HCT116 (cell line): ENCODE data around the gene HAP1. TPM values are rescaled to one million over a fixed set of nuclear protein-coding genes. Genes with fewer than 3 reads are reported as not detected.

ENCODE experiments used
- ATAC-seq: fragments of 200-7000 bp; cut with Tn5 transposase; 2 replicates; pipeline ENCODE4 v1.9.1; 2020; ENCODE audit warnings: mild to moderate bottlenecking, moderate library complexity
- BruUV-seq: library from RNA; stranded (reverse); fragments of 400-500 nt; replicated peaks from 2 replicates; lab custom pipeline; 2021; lab: Mats Ljungman, UMichigan
- CTCF ChIA-PET: fragments of 300-600 bp; sonication (Branson Sonifier 250); formaldehyde crosslinking; loops from one replicate; lab custom pipeline; 2021; ENCODE audit warnings: antibody characterized with exemption; lab: Charles Lee
- POLR2A ChIA-PET: fragments of 300-600, 350-600 bp; sonication (Branson Sonifier 250); formaldehyde crosslinking; loops from one replicate; lab custom pipeline; 2021; ENCODE audit warnings: antibody characterized with exemption; lab: Charles Lee
- RAD21 ChIA-PET, 2 experiments: fragments of 300-600 bp; sonication (Branson Sonifier 250); formaldehyde crosslinking; loops; one replicate each; lab custom pipeline; 2023; ENCODE audit warnings: low total read pairs in 2 of 2; ENCODE audit not compliant: uncharacterized antibody in 2 of 2, unreplicated experiment in 2 of 2, low non-redundant PET in 1 of 2; lab: Charles Lee
- DNase-seq: peaks from one replicate; pipeline ENCODE4 v3.0.0-alpha.2; 2010; ENCODE audit warnings: low read depth, low spot score
- H2AFZ ChIP-seq: fragments of 200-600 bp; shearing (Covaris generic), sonication (generic); 2 replicates; pipeline ENCODE4 v1.6.1; 2017; ENCODE audit warnings: low read depth, mixed run types, mixed read lengths, antibody characterized with exemption, low read length; ENCODE audit not compliant: poor library complexity, severe bottlenecking
- H3K27ac ChIP-seq: 2 replicates; pipeline ENCODE4 v1.5.1; 2012; ENCODE audit warnings: low read depth, low read length
- H3K27me3 ChIP-seq: fragments of 200-600 bp; sonication (generic); 2 replicates; pipeline ENCODE4 v1.6.1; 2016; ENCODE audit warnings: mixed run types, low read length, mixed read lengths; ENCODE audit not compliant: insufficient read depth
- H3K36me3 ChIP-seq, 2 experiments: fragments of 200-500 bp in 1 of 2; fragments of 200-600 bp in 1 of 2; sonication (Bioruptor generic) in 1 of 2; sonication (generic) in 1 of 2; 2 replicates each; pipeline versions ENCODE4 v1.5.1 to v1.6.1; 2014 to 2016; ENCODE audit warnings: low read length in 2 of 2, inconsistent platforms in 1 of 2, mixed read lengths in 1 of 2, mixed run types in 1 of 2; ENCODE audit not compliant: insufficient read depth in 2 of 2, control insufficient read depth in 1 of 2
- H3K4me1 ChIP-seq, 2 experiments: fragments of 200-600 bp in 1 of 2; sonication (generic) in 1 of 2; 2 replicates each; pipeline versions ENCODE4 v1.5.1 to v1.6.1; 2012 to 2017; ENCODE audit warnings: low read length in 2 of 2, inconsistent platforms in 1 of 2, mild to moderate bottlenecking in 1 of 2, mixed read lengths in 1 of 2, mixed run types in 1 of 2, moderate library complexity in 1 of 2; ENCODE audit not compliant: insufficient read depth in 2 of 2, control insufficient read depth in 1 of 2
- H3K4me2 ChIP-seq: fragments of 200-600 bp; sonication (generic); 2 replicates; pipeline ENCODE4 v1.6.1; 2017; ENCODE audit warnings: mixed run types, low read length, mixed read lengths
- H3K4me3 ChIP-seq, 2 experiments: fragments of 200-600 bp in 1 of 2; sonication (generic) in 1 of 2; replicated peaks in 1 of 2; 2 replicates each; pipeline ENCODE4 v1.5.1; 2011 to 2016; ENCODE audit warnings: low read length in 2 of 2, control low read depth in 1 of 2, low read depth in 1 of 2, mild to moderate bottlenecking in 1 of 2, mixed read lengths in 1 of 2, mixed run types in 1 of 2
- H3K79me2 ChIP-seq: fragments of 200-600 bp; sonication (generic); 2 replicates; pipeline ENCODE4 v1.6.1; 2017; ENCODE audit warnings: mild to moderate bottlenecking, mixed run types, low read length, moderate library complexity, mixed read lengths; ENCODE audit not compliant: insufficient read depth
- H3K9ac ChIP-seq: fragments of 200-600 bp; sonication (generic); 2 replicates; pipeline ENCODE4 v1.6.1; 2016; ENCODE audit warnings: low read length, mixed read lengths
- H3K9me2 ChIP-seq: fragments of 200-600 bp; sonication (generic), shearing (Covaris generic); 2 replicates; pipeline ENCODE4 v1.6.1; 2017; ENCODE audit warnings: mixed run types, mild to moderate bottlenecking, moderate library complexity; ENCODE audit not compliant: insufficient read depth
- H3K9me3 ChIP-seq, 2 experiments: fragments of 200-500 bp in 1 of 2; fragments of 200-600 bp in 1 of 2; sonication (Bioruptor generic) in 1 of 2; sonication (generic) in 1 of 2; 2 replicates each; pipeline ENCODE4 v1.6.1; 2014 to 2017; ENCODE audit warnings: low read length in 2 of 2, mixed read lengths in 2 of 2, inconsistent platforms in 1 of 2, low read depth in 1 of 2, mild to moderate bottlenecking in 1 of 2, mixed run types in 1 of 2, moderate library complexity in 1 of 2; ENCODE audit not compliant: control insufficient read depth in 1 of 2, insufficient read depth in 1 of 2
- H4K20me1 ChIP-seq: fragments of 200-600 bp; sonication (generic), shearing (Covaris generic); 2 replicates; pipeline ENCODE4 v1.6.1; 2017; ENCODE audit warnings: mixed run types, mild to moderate bottlenecking, moderate library complexity; ENCODE audit not compliant: insufficient read depth
- CEBPB ChIP-seq: IDR thresholded peaks from 2 replicates; pipeline ENCODE4 v1.6.1; 2012; ENCODE audit warnings: low read depth
- EGR1 ChIP-seq: IDR thresholded peaks from 2 replicates; pipeline ENCODE4 v1.6.1; 2012; ENCODE audit warnings: low read depth
- EZH2 ChIP-seq: fragments of 200-600 bp; sonication (generic); IDR thresholded peaks from 2 replicates; pipeline ENCODE4 v1.6.1; 2017; ENCODE audit warnings: antibody characterized with exemption, mixed run types
- EZH2phosphoT487 ChIP-seq: fragments of 200-600 bp; IDR thresholded peaks from 2 replicates; pipeline ENCODE4 v1.6.1; 2018; ENCODE audit warnings: antibody characterized with exemption, borderline replicate concordance
- FOSL1 ChIP-seq: IDR thresholded peaks from 2 replicates; pipeline ENCODE4 v1.6.1; 2012; ENCODE audit warnings: low read depth
- JUND ChIP-seq: IDR thresholded peaks from 2 replicates; pipeline ENCODE4 v1.6.1; 2012
- POLR2A ChIP-seq: IDR thresholded peaks from 2 replicates; pipeline ENCODE4 v1.7.0; 2011; ENCODE audit warnings: borderline replicate concordance; ENCODE audit not compliant: insufficient read depth, insufficient read length; ENCODE audit errors: extremely low read depth
- POLR2AphosphoS5 ChIP-seq: IDR thresholded peaks from 2 replicates; pipeline ENCODE4 v1.6.1; 2011; ENCODE audit warnings: mild to moderate bottlenecking, low read depth, low read length, moderate library complexity
- RAD21 ChIP-seq: IDR thresholded peaks from 2 replicates; pipeline ENCODE4 v1.6.1; 2012; ENCODE audit warnings: low read depth, mild to moderate bottlenecking
- SIN3A ChIP-seq: IDR thresholded peaks from 2 replicates; pipeline ENCODE4 v1.6.1; 2012; ENCODE audit warnings: low read depth
- SP1 ChIP-seq: IDR thresholded peaks from 2 replicates; pipeline ENCODE4 v1.6.1; 2012; ENCODE audit warnings: low read depth
- SRF ChIP-seq: IDR thresholded peaks from 2 replicates; pipeline ENCODE4 v1.6.1; 2012; ENCODE audit warnings: low read depth
- TCF7L2 ChIP-seq: IDR thresholded peaks from 2 replicates; pipeline ENCODE4 v1.7.0; 2011; ENCODE audit warnings: borderline replicate concordance, inconsistent platforms; ENCODE audit not compliant: insufficient read depth, insufficient read length; ENCODE audit errors: extremely low read depth
- YY1 ChIP-seq: IDR thresholded peaks from 2 replicates; pipeline ENCODE4 v1.6.1; 2011; ENCODE audit warnings: low read length, low read depth, moderate library complexity, mild to moderate bottlenecking; ENCODE audit not compliant: insufficient replicate concordance; ENCODE audit errors: extremely low read depth
- ZBTB33 ChIP-seq: IDR thresholded peaks from 2 replicates; pipeline ENCODE4 v1.6.1; 2011; ENCODE audit warnings: mild to moderate bottlenecking, low read length, moderate library complexity; ENCODE audit not compliant: insufficient replicate concordance; ENCODE audit errors: extremely low read depth
- ZFX ChIP-seq: fragments of 450-650 bp; IDR thresholded peaks from 2 replicates; pipeline ENCODE4 v1.6.1; 2017
- ZNF274 ChIP-seq: fragments of 200-500 bp; sonication (Bioruptor generic); IDR thresholded peaks from 2 replicates; pipeline ENCODE4 v1.6.1; 2014; ENCODE audit warnings: mild to moderate bottlenecking, low read depth, low read length, inconsistent platforms
- intact Hi-C: fragments of 100-400 bp; cut with micrococcal nuclease; formaldehyde crosslinking; loops from 2 replicates; pipeline ENCODE4 v1.10.0; 2022
- total RNA-seq: library from RNA; stranded (reverse); gene quantifications from one replicate; pipeline ENCODE4 v1.2.1, GENCODE V29; 2021; ENCODE audit not compliant: unreplicated experiment
- TF ChIP-seq, protein P1 (sequence below): IDR thresholded peaks from 2 replicates; pipeline ENCODE4 v1.6.1; 2012
- TF ChIP-seq, protein P2 (sequence below): IDR thresholded peaks from 2 replicates; pipeline ENCODE4 v1.6.1; 2012; ENCODE audit warnings: low read depth

Gene HAP1
- total RNA-seq, 1 experiment from 2014 or later: 3.4 TPM

DNA sequence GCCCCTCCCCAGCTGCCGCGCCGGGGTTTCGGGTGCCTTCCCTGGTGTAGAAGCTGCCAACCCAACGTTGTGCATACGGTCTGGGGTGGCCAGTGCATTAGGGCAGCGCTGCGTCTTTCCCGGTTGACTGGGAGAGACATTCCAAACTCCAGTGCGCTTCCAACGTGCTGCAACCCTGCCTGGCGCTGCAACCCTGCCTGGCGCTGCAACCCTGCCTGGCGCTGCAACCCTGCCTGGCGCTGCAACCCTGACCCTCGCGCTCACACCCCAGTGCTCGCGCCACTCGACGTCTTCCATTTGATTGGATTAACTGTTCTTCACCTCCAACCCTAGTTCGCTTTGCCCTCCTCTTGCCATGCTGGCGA is 488 bp upstream of the HAP1 start:
- Histone ChIP-seq H3K9ac (peak overlapping the region; percentile 52), H3K4me2 (peak overlapping the region; percentile 85), H3K9me2 (no peaks in the 10 kb centered on the region), H3K9me3 (no peaks in the 10 kb centered on the region), H2AFZ (peak overlapping the region; percentile 92), H4K20me1 (no peaks in the 10 kb centered on the region), H3K4me1 (peaks cover 17 to 41% of the 10 kb centered on the region in 2 experiments), H3K79me2 (no peaks in the 10 kb centered on the region), H3K4me3 (peak overlapping the region; percentile 55 to 62), H3K27me3 (no peaks in the 10 kb centered on the region), H3K36me3 (no peaks in the 10 kb centered on the region), H3K27ac (peak overlapping the region; percentile 40; the same call in 1 of the 2 replicates)
- TF ChIP-seq POLR2A (no peak), ZFX (no peak), SIN3A (no peak), CEBPB (no peak), SRF (no peak), ZBTB33 (no peak), EZH2phosphoT487 (no peak), EGR1 (no peak), YY1 (no peak), EZH2 (no peak), JUND (no peak), ZNF274 (no peak), SP1 (no peak), POLR2AphosphoS5 (no peak), FOSL1 (no peak), RAD21 (no peak), TCF7L2 (no peak)
- TF ChIP-seq, protein P1, sequence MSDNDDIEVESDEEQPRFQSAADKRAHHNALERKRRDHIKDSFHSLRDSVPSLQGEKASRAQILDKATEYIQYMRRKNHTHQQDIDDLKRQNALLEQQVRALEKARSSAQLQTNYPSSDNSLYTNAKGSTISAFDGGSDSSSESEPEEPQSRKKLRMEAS: no peak
- TF ChIP-seq, protein P2, sequence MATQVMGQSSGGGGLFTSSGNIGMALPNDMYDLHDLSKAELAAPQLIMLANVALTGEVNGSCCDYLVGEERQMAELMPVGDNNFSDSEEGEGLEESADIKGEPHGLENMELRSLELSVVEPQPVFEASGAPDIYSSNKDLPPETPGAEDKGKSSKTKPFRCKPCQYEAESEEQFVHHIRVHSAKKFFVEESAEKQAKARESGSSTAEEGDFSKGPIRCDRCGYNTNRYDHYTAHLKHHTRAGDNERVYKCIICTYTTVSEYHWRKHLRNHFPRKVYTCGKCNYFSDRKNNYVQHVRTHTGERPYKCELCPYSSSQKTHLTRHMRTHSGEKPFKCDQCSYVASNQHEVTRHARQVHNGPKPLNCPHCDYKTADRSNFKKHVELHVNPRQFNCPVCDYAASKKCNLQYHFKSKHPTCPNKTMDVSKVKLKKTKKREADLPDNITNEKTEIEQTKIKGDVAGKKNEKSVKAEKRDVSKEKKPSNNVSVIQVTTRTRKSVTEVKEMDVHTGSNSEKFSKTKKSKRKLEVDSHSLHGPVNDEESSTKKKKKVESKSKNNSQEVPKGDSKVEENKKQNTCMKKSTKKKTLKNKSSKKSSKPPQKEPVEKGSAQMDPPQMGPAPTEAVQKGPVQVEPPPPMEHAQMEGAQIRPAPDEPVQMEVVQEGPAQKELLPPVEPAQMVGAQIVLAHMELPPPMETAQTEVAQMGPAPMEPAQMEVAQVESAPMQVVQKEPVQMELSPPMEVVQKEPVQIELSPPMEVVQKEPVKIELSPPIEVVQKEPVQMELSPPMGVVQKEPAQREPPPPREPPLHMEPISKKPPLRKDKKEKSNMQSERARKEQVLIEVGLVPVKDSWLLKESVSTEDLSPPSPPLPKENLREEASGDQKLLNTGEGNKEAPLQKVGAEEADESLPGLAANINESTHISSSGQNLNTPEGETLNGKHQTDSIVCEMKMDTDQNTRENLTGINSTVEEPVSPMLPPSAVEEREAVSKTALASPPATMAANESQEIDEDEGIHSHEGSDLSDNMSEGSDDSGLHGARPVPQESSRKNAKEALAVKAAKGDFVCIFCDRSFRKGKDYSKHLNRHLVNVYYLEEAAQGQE: no peak
- CTCF ChIA-PET: interaction anchor here (1.0 to 1.1 kb wide), 2 partner anchors 52 to 65 kb away, joined by 3 to 5 read pairs; partner anchors contain the start of gene JUP
- intact Hi-C loops: no loop called here
- no peak for DNase-seq
- no TSS peak for BruUV-seq
- RAD21 ChIA-PET: interaction anchor here in 1 of 2 experiments (0.9 kb wide), 1 partner anchor 66 kb away, joined by 3 read pairs; no protein-coding TSS in a partner anchor
- peak; percentile 33 for ATAC-seq
- POLR2A ChIA-PET: interaction anchor here (1.2 to 1.9 kb wide), 4 partner anchors 10 to 66 kb away, joined by 3 to 6 read pairs (median 4); partner anchors contain the start of gene JUP
